GM21825 (cell line): ENCODE measurements around the gene PTPRF.

Source experiments
- ATAC-seq: cut with Tn5 transposase; IDR thresholded peaks from one replicate; pipeline ENCODE4 v1.9.1; 2021; ENCODE audit warnings: mild to moderate bottlenecking, moderate library complexity; ENCODE audit not compliant: unreplicated experiment

Gene PTPRF

GRCh38 chr1:43550598-43551246, 20.0 kb downstream of the PTPRF start:
- no peak for ATAC-seq

- no peak for ATAC-seq
Measured at GRCh38 chr1:43551396-43551888, 20.8 kb downstream of the PTPRF start.

- ATAC-seq = no peak
Measured at GRCh38 chr1:43552059-43552742, 21.5 kb downstream of the PTPRF start.

- no peak for ATAC-seq
Measured at GRCh38 chr1:43552813-43553212, 22.1 kb downstream of the PTPRF start.

- no peak for ATAC-seq
Measured at GRCh38 chr1:43554444-43554992, 23.8 kb downstream of the PTPRF start.

GRCh38 chr1:43556782-43557181, 26.1 kb downstream of the PTPRF start:
- no peak for ATAC-seq

- ATAC-seq = no peak
Measured at GRCh38 chr1:43557744-43558245, 27.1 kb downstream of the PTPRF start.

GRCh38 chr1:43558346-43558841, 27.7 kb downstream of the PTPRF start:
- no peak for ATAC-seq

- ATAC-seq = no peak
Measured at GRCh38 chr1:43559714-43560113, 29.0 kb downstream of the PTPRF start.

GRCh38 chr1:43560286-43560685, 29.6 kb downstream of the PTPRF start:
- ATAC-seq = no peak

- no peak for ATAC-seq
Measured at GRCh38 chr1:43563876-43564539, 33.3 kb downstream of the PTPRF start.

GRCh38 chr1:43564551-43565348, 34.1 kb downstream of the PTPRF start:
- ATAC-seq = no peak

GRCh38 chr1:43565600-43566360, 35.1 kb downstream of the PTPRF start:
- ATAC-seq = no peak

GRCh38 chr1:43566382-43567044, 35.8 kb downstream of the PTPRF start:
- no peak for ATAC-seq

GRCh38 chr1:43569175-43569574, 38.5 kb downstream of the PTPRF start:
- no peak for ATAC-seq

GRCh38 chr1:43570277-43570676, 39.6 kb downstream of the PTPRF start:
- ATAC-seq = no peak

GRCh38 chr1:43570715-43571114, 40.0 kb downstream of the PTPRF start:
- ATAC-seq = no peak

GRCh38 chr1:43572084-43572483, 41.4 kb downstream of the PTPRF start:
- no peak for ATAC-seq

- ATAC-seq = no peak
Measured at GRCh38 chr1:43572538-43572937, 41.9 kb downstream of the PTPRF start.
